Measurements from ENCODE around the gene C1RL.
A peak's percentile ranks its signal among the peaks of the same experiment; 100 is the strongest.

Gene C1RL

DNA sequence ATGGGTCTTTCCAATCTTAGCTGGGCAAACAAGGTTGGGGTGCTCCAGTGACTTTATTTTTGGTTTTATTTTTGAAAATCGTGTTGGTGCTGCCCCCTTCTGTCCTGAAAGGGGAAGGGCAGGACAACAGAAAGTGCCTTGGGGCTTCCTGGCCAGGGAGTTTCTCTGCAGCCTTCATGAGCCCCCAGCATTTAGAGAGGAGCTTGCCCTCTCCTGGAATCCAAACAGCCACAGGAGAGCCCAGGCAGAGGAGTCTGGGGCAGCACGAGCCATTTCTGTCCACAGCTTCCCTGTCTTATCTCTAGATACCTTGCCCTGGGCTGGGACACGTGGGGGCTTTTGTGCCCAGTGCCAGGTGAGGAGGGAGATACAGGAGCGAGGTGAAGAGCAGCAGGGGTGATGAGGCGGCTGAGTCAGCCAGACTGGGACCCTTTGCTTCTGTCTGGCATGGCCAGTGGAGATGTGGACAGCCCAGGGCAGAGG lies 4.4 kb upstream of the C1RL start:
- Histone ChIP-seq H3K27ac (replicated peaks) (no peak overlapping the region), H3K4me3 (replicated peaks; ENCODE audit: insufficient read depth, low read length) (no peak overlapping the region), H3K27me3 (ENCODE audit: insufficient read depth, poor library complexity, severe bottlenecking) (no peaks in the 10 kb centered on the region)
- DNase-seq (ENCODE audit: low read depth in 1 of 2, low spot score in 1 of 2): peak in 1 of 2 experiments; percentile 41
- peak; percentile 29; the same call in 1 of the 2 replicates for TF ChIP-seq SPI1 (IDR thresholded peaks at IDR 0.05; ENCODE audit: borderline replicate concordance, low read depth)
- no peak for TF ChIP-seq GABPA (IDR thresholded peaks at IDR 0.05; ENCODE audit: low read depth)
- TF ChIP-seq, protein P1, sequence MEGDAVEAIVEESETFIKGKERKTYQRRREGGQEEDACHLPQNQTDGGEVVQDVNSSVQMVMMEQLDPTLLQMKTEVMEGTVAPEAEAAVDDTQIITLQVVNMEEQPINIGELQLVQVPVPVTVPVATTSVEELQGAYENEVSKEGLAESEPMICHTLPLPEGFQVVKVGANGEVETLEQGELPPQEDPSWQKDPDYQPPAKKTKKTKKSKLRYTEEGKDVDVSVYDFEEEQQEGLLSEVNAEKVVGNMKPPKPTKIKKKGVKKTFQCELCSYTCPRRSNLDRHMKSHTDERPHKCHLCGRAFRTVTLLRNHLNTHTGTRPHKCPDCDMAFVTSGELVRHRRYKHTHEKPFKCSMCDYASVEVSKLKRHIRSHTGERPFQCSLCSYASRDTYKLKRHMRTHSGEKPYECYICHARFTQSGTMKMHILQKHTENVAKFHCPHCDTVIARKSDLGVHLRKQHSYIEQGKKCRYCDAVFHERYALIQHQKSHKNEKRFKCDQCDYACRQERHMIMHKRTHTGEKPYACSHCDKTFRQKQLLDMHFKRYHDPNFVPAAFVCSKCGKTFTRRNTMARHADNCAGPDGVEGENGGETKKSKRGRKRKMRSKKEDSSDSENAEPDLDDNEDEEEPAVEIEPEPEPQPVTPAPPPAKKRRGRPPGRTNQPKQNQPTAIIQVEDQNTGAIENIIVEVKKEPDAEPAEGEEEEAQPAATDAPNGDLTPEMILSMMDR (IDR thresholded peaks at IDR 0.05; ENCODE audit: insufficient read depth, low read length): peak; percentile 63

DNA sequence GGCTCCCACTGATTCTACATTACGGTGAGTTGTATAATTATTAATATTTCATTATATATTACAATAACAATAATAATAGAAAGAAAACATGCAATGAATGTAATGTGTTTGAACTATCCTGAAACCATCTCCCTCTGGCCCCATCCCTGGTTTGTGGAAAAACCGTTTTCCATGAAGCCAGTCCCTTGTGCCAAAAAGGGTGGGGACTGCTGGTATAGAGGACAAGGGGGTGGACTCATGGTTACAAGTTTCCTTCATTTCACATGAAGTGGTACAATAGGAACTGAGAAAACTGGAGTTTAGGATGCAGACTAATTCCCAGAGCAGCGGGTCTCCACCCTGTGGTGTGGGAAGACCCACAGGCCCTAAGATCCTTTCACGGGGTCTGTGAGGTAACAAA lies 3.0 kb upstream of the C1RL start:
- DNase-seq (ENCODE audit: low read depth in 1 of 2, low spot score in 1 of 2): no peak
- TF ChIP-seq, protein P2, sequence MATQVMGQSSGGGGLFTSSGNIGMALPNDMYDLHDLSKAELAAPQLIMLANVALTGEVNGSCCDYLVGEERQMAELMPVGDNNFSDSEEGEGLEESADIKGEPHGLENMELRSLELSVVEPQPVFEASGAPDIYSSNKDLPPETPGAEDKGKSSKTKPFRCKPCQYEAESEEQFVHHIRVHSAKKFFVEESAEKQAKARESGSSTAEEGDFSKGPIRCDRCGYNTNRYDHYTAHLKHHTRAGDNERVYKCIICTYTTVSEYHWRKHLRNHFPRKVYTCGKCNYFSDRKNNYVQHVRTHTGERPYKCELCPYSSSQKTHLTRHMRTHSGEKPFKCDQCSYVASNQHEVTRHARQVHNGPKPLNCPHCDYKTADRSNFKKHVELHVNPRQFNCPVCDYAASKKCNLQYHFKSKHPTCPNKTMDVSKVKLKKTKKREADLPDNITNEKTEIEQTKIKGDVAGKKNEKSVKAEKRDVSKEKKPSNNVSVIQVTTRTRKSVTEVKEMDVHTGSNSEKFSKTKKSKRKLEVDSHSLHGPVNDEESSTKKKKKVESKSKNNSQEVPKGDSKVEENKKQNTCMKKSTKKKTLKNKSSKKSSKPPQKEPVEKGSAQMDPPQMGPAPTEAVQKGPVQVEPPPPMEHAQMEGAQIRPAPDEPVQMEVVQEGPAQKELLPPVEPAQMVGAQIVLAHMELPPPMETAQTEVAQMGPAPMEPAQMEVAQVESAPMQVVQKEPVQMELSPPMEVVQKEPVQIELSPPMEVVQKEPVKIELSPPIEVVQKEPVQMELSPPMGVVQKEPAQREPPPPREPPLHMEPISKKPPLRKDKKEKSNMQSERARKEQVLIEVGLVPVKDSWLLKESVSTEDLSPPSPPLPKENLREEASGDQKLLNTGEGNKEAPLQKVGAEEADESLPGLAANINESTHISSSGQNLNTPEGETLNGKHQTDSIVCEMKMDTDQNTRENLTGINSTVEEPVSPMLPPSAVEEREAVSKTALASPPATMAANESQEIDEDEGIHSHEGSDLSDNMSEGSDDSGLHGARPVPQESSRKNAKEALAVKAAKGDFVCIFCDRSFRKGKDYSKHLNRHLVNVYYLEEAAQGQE (IDR thresholded peaks at IDR 0.05; ENCODE audit: insufficient replicate concordance, low read depth): no peak
- TF ChIP-seq GABPA (IDR thresholded peaks at IDR 0.05; ENCODE audit: low read depth) (no peak), POLR2AphosphoS5 (IDR thresholded peaks at IDR 0.05; ENCODE audit: low read depth) (no peak), SPI1 (IDR thresholded peaks at IDR 0.05; ENCODE audit: borderline replicate concordance, low read depth) (no peak)
- TF ChIP-seq, protein P1 (IDR thresholded peaks at IDR 0.05; ENCODE audit: insufficient read depth, low read length): no peak
- no peaks in the 10 kb centered on the region for H3K27me3 ChIP-seq (ENCODE audit: insufficient read depth, poor library complexity, severe bottlenecking)
- no peak overlapping the region for H3K4me3 ChIP-seq (replicated peaks; ENCODE audit: insufficient read depth, low read length)
- no peak overlapping the region for H3K27ac ChIP-seq (replicated peaks)

DNA sequence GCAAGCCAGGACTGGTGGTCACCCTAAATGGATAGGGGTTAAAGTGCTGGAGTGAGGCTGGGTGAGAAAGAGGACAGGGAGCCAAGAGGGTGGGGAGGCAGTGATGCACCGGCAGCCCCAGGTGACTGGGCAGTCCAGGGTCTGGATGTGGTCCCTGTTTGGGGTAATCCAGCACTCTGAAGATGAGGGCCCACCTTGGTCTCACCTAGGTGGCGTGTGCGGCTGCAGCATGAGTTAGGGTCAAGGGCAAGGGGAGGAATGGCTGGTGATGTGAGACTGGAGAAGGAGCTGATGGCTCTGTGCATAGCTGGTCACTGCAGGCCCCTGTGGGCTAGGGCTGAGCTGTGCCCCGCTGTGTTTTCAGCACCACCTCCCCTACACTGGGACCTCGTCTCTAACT lies 1.6 kb upstream of the C1RL start:
- no peak overlapping the region for H3K4me3 ChIP-seq (replicated peaks; ENCODE audit: insufficient read depth, low read length)
- no peaks in the 10 kb centered on the region for H3K27me3 ChIP-seq (ENCODE audit: insufficient read depth, poor library complexity, severe bottlenecking)
- TF ChIP-seq, protein P1 (IDR thresholded peaks at IDR 0.05; ENCODE audit: insufficient read depth, low read length): no peak
- no peak for TF ChIP-seq POLR2AphosphoS5 (IDR thresholded peaks at IDR 0.05; ENCODE audit: low read depth)
- no peak overlapping the region for H3K27ac ChIP-seq (replicated peaks)
- DNase-seq (ENCODE audit: low read depth in 1 of 2, low spot score in 1 of 2): no peak

DNA sequence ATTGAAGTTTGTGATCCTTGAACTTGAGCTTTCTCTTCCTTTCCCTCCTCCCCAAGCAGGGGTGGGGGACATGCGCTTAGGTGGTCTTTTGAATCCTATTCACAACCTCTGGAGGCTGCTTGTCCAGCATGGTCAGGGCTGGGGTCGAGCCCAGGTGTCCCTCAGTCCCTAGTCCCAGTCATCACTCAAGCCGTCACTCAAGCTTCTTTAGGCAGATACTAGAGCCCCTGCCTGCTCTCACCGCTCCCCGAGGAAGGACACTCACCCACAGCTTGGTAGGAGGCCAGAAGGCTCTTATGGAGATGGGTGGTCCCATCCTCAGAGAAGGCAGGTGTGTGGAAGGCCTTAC lies 532 bp upstream of the C1RL start:
- peak overlapping the region; percentile 51; the same call in 1 of the 2 replicates for H3K4me3 ChIP-seq (replicated peaks; ENCODE audit: insufficient read depth, low read length)
- H3K27me3 ChIP-seq (ENCODE audit: insufficient read depth, poor library complexity, severe bottlenecking): no peaks in the 10 kb centered on the region
- TF ChIP-seq, protein P1 (IDR thresholded peaks at IDR 0.05; ENCODE audit: insufficient read depth, low read length): no peak
- TF ChIP-seq, protein P2 (IDR thresholded peaks at IDR 0.05; ENCODE audit: insufficient replicate concordance, low read depth): no peak
- TF ChIP-seq POLR2AphosphoS5 (IDR thresholded peaks at IDR 0.05; ENCODE audit: low read depth) (no peak), GABPA (IDR thresholded peaks at IDR 0.05; ENCODE audit: low read depth) (no peak), SPI1 (IDR thresholded peaks at IDR 0.05; ENCODE audit: borderline replicate concordance, low read depth) (no peak)
- peak overlapping the region; percentile 95 for H3K27ac ChIP-seq (replicated peaks)
- DNase-seq (ENCODE audit: low read depth in 1 of 2, low spot score in 1 of 2): no peak

Data from HL-60 (cell line).